OCI-LY1 (cell line): Measurements from ENCODE around the gene PTK7.
A peak's percentile ranks its signal among the peaks of the same experiment; 100 is the strongest.

Experiments used
- H2AFZ ChIP-seq: fragments of 200-600 bp; sonication (generic), shearing (Covaris generic); 2 replicates; pipeline ENCODE4 v1.6.0; 2014; ENCODE audit warnings: antibody characterized with exemption, mild to moderate bottlenecking, low read length
- H3F3A ChIP-seq: fragments of 200-600 bp; sonication (generic), shearing (Covaris generic); 2 replicates; pipeline ENCODE4 v1.6.0; 2014; ENCODE audit warnings: mild to moderate bottlenecking, antibody characterized with exemption, low read length, moderate library complexity; ENCODE audit not compliant: insufficient read depth
- H3K27ac ChIP-seq: fragments of 200-600 bp; sonication (generic); 2 replicates; pipeline ENCODE4 v1.5.1; 2014; ENCODE audit warnings: low read length, mixed run types, mild to moderate bottlenecking, low read depth; ENCODE audit not compliant: poor library complexity, severe bottlenecking
- H3K27me3 ChIP-seq: fragments of 200-600 bp; sonication (generic); 2 replicates; pipeline ENCODE4 v1.6.0; 2014; ENCODE audit warnings: antibody characterized with exemption, mild to moderate bottlenecking, low read length, moderate library complexity; ENCODE audit not compliant: insufficient read depth
- H3K36me3 ChIP-seq: fragments of 200-600 bp; sonication (generic); 2 replicates; pipeline ENCODE4 v1.6.1; 2014; ENCODE audit warnings: mild to moderate bottlenecking, antibody characterized with exemption, low read length, moderate library complexity, mixed read lengths; ENCODE audit not compliant: insufficient read depth
- H3K4me1 ChIP-seq: fragments of 200-600 bp; sonication (generic); 2 replicates; pipeline ENCODE4 v1.5.1; 2014; ENCODE audit warnings: mild to moderate bottlenecking, low read length, moderate library complexity; ENCODE audit not compliant: insufficient read depth, severe bottlenecking
- H3K4me2 ChIP-seq: fragments of 200-600 bp; sonication (generic), shearing (Covaris generic); 2 replicates; pipeline ENCODE4 v1.6.1; 2014; ENCODE audit warnings: low read length
- H3K4me3 ChIP-seq: fragments of 200-600 bp; sonication (generic); 2 replicates; pipeline ENCODE4 v1.5.1; 2014; ENCODE audit warnings: low read length, low read depth, mild to moderate bottlenecking, mixed read lengths; ENCODE audit not compliant: poor library complexity, severe bottlenecking
- H3K79me2 ChIP-seq: fragments of 200-600 bp; shearing (Covaris generic); 2 replicates; pipeline ENCODE4 v1.6.1; 2016; ENCODE audit warnings: mixed run types, low read length, mixed read lengths; ENCODE audit not compliant: insufficient read depth
- H3K9ac ChIP-seq: fragments of 200-600 bp; sonication (generic), shearing (Covaris generic); 2 replicates; pipeline ENCODE4 v1.6.1; 2014; ENCODE audit warnings: mild to moderate bottlenecking, low read length, mixed read lengths
- H3K9me2 ChIP-seq: fragments of 200-600 bp; sonication (generic), shearing (Covaris generic); 2 replicates; pipeline ENCODE4 v1.6.1; 2014; ENCODE audit warnings: low read depth, mild to moderate bottlenecking, low read length, mixed read lengths
- H3K9me3 ChIP-seq: fragments of 200-600 bp; shearing (Covaris generic); 2 replicates; pipeline ENCODE4 v1.6.1; 2014; ENCODE audit warnings: low read length, mixed read lengths
- H4K20me1 ChIP-seq: fragments of 200-600 bp; sonication (generic), shearing (Covaris generic); 2 replicates; pipeline ENCODE4 v1.6.0; 2016; ENCODE audit warnings: mild to moderate bottlenecking, low read length; ENCODE audit not compliant: insufficient read depth
- CTCF ChIP-seq: fragments of 200-600 bp; sonication (generic), shearing (Covaris generic); IDR thresholded peaks from 2 replicates; pipeline ENCODE4 v1.5.1; 2017; ENCODE audit warnings: mild to moderate bottlenecking, antibody characterized with exemption, low read length, moderate library complexity, mixed read lengths
- EZH2 ChIP-seq: fragments of 200-600 bp; sonication (generic), shearing (Covaris generic); IDR thresholded peaks from 2 replicates; pipeline ENCODE4 v1.8.0; 2017; ENCODE audit warnings: borderline replicate concordance, mixed run types, mild to moderate bottlenecking, antibody characterized with exemption, low read length, moderate library complexity, mixed read lengths

PTK7 gene

GRCh38 chr6:43053545-43054205 is 22.4 kb upstream of the PTK7 start, which contains the start of gene CUL7:
CUL7 (minus strand) TSS chr6:43053851; CDS start chr6:43052788, 1,063 bp downstream.
- Histone ChIP-seq H3K9me3 (no peaks in the 10 kb centered on the region), H3K4me3 (peak within 1 kb of the TSS; percentile 78), H4K20me1 (no peaks in the 10 kb centered on the region), H3K79me2 (peaks cover 8% of the 10 kb centered on the region), H3K27ac (peak within 1 kb of the TSS; percentile 66), H2AFZ (peak within 1 kb of the TSS; percentile 71; the same call in 1 of the 2 replicates), H3K27me3 (no peaks in the 10 kb centered on the region), H3K9ac (peak within 1 kb of the TSS; percentile 85), H3K4me2 (peak within 1 kb of the TSS; percentile 80), H3K9me2 (no peaks in the 10 kb centered on the region), H3F3A (no peaks in the 10 kb centered on the region), H3K4me1 (peaks cover 34% of the 10 kb centered on the region), H3K36me3 (peaks cover 16% of the 10 kb centered on the region)
- no peak for TF ChIP-seq EZH2
- no peak for TF ChIP-seq CTCF

- Histone ChIP-seq H3K4me2 (peak overlapping the region; percentile 80), H4K20me1 (no peaks in the 10 kb centered on the region), H3K9ac (peak overlapping the region; percentile 85), H3K4me1 (peaks cover 36% of the 10 kb centered on the region), H3K9me3 (no peaks in the 10 kb centered on the region), H3K27ac (peak overlapping the region; percentile 66), H3K79me2 (peaks cover 12% of the 10 kb centered on the region), H3K36me3 (peaks cover 16% of the 10 kb centered on the region), H2AFZ (peak overlapping the region; percentile 71; the same call in 1 of the 2 replicates), H3K9me2 (no peaks in the 10 kb centered on the region), H3K4me3 (peak overlapping the region; percentile 78), H3K27me3 (no peaks in the 10 kb centered on the region), H3F3A (no peaks in the 10 kb centered on the region)
- TF ChIP-seq CTCF = no peak
- TF ChIP-seq EZH2 = no peak
Measured at GRCh38 chr6:43054206-43054943, 21.7 kb upstream of the PTK7 start.

- Histone ChIP-seq H4K20me1 (no peaks in the 10 kb centered on the region), H3K9me3 (no peaks in the 10 kb centered on the region), H3K4me2 (no peak overlapping the region), H3K9ac (no peak overlapping the region), H3K36me3 (peaks cover 16% of the 10 kb centered on the region), H3K4me3 (no peak overlapping the region), H3K9me2 (no peaks in the 10 kb centered on the region), H3K4me1 (peaks cover 44% of the 10 kb centered on the region), H3F3A (no peaks in the 10 kb centered on the region), H3K27me3 (no peaks in the 10 kb centered on the region), H2AFZ (no peak overlapping the region), H3K79me2 (peaks cover 12% of the 10 kb centered on the region), H3K27ac (no peak overlapping the region)
- TF ChIP-seq EZH2 (no peak), CTCF (no peak)
Measured at GRCh38 chr6:43055966-43056365, 20.1 kb upstream of the PTK7 start.
